ENCODE data around the gene AKT1S1. TPM values are rescaled to one million over a fixed set of nuclear protein-coding genes. Genes with fewer than 3 reads are reported as not detected.

AKT1S1 gene
- total and polyA plus RNA-seq, 2 of the 13 experiments (the other 11 are each of a cell fraction or from before 2014, with no cell fraction given): 13.5 to 27.8 TPM

GRCh38 chr19:49850487-49851342 is 26.4 kb downstream of the AKT1S1 start, which contains the start of gene PTOV1 (continued):
- TF ChIP-seq, protein P1, sequence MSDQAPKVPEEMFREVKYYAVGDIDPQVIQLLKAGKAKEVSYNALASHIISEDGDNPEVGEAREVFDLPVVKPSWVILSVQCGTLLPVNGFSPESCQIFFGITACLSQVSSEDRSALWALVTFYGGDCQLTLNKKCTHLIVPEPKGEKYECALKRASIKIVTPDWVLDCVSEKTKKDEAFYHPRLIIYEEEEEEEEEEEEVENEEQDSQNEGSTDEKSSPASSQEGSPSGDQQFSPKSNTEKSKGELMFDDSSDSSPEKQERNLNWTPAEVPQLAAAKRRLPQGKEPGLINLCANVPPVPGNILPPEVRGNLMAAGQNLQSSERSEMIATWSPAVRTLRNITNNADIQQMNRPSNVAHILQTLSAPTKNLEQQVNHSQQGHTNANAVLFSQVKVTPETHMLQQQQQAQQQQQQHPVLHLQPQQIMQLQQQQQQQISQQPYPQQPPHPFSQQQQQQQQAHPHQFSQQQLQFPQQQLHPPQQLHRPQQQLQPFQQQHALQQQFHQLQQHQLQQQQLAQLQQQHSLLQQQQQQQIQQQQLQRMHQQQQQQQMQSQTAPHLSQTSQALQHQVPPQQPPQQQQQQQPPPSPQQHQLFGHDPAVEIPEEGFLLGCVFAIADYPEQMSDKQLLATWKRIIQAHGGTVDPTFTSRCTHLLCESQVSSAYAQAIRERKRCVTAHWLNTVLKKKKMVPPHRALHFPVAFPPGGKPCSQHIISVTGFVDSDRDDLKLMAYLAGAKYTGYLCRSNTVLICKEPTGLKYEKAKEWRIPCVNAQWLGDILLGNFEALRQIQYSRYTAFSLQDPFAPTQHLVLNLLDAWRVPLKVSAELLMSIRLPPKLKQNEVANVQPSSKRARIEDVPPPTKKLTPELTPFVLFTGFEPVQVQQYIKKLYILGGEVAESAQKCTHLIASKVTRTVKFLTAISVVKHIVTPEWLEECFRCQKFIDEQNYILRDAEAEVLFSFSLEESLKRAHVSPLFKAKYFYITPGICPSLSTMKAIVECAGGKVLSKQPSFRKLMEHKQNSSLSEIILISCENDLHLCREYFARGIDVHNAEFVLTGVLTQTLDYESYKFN (CRISPR knock-in tag; conservative IDR thresholded peaks at IDR 0.05): no peak; the same call in 1 of the 2 replicates
- TF ChIP-seq ELF1 (CRISPR knock-in tag; IDR thresholded peaks at IDR 0.05) (0 out of 2 replicates have a peak, but pooled peaks have one; percentile 21), ZFP82 (CRISPR knock-in tag; IDR thresholded peaks at IDR 0.05; ENCODE audit: borderline replicate concordance) (no peak), GABPA (IDR thresholded peaks at IDR 0.05; ENCODE audit: low read depth, low read length) (peak; percentile 10; the same call in 1 of the 2 replicates), GABPA (CRISPR knock-in tag; IDR thresholded peaks at IDR 0.05; ENCODE audit: low read depth) (peak; percentile 70; the same call in 1 of the 2 replicates), NONO (IDR thresholded peaks at IDR 0.05) (no peak), NONO (CRISPR knock-in tag; conservative IDR thresholded peaks at IDR 0.05) (peak; percentile 68; the same call in 1 of the 2 replicates), SOX13 (IDR thresholded peaks at IDR 0.05) (peak; percentile 12; the same call in 1 of the 2 replicates), SOX13 (CRISPR knock-in tag; conservative IDR thresholded peaks at IDR 0.05 in 1 of 2, IDR thresholded peaks at IDR 0.05 in 1 of 2) (no peak), ZNF160 (CRISPR knock-in tag; IDR thresholded peaks at IDR 0.05) (no peak; the same call in 1 of the 2 replicates), MXD3 (CRISPR knock-in tag; IDR thresholded peaks at IDR 0.05) (peak; percentile 62; the same call in 1 of the 2 replicates), ATF4 (CRISPR knock-in tag; IDR thresholded peaks at IDR 0.05) (no peak), PAX8 (CRISPR knock-in tag; IDR thresholded peaks at IDR 0.05; ENCODE audit: borderline replicate concordance) (no peak), THAP11 (CRISPR knock-in tag; IDR thresholded peaks at IDR 0.05) (peak; percentile 97), ZNF616 (CRISPR knock-in tag; IDR thresholded peaks at IDR 0.05; ENCODE audit: low read depth) (no peak), ZNF264 (CRISPR knock-in tag; IDR thresholded peaks at IDR 0.05) (no peak), KDM5A (IDR thresholded peaks at IDR 0.05; ENCODE audit: borderline replicate concordance, low read length) (peak; percentile 54; the same call in 1 of the 2 replicates), LRRFIP1 (CRISPR knock-in tag; conservative IDR thresholded peaks at IDR 0.05) (no peak), IRX3 (CRISPR knock-in tag; IDR thresholded peaks at IDR 0.05; ENCODE audit: borderline replicate concordance, low read depth) (0 out of 2 replicates have a peak, but pooled peaks have one; percentile 46)
- TF ChIP-seq, protein P2, sequence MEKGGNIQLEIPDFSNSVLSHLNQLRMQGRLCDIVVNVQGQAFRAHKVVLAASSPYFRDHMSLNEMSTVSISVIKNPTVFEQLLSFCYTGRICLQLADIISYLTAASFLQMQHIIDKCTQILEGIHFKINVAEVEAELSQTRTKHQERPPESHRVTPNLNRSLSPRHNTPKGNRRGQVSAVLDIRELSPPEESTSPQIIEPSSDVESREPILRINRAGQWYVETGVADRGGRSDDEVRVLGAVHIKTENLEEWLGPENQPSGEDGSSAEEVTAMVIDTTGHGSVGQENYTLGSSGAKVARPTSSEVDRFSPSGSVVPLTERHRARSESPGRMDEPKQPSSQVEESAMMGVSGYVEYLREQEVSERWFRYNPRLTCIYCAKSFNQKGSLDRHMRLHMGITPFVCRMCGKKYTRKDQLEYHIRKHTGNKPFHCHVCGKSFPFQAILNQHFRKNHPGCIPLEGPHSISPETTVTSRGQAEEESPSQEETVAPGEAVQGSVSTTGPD (CRISPR knock-in tag; IDR thresholded peaks at IDR 0.05): no peak
